Measurements from ENCODE around the gene GOLGA6L10. TPM values are rescaled to one million over a fixed set of nuclear protein-coding genes. Genes with fewer than 3 reads are reported as not detected.
"Not testable (repeated sequence)": the region's sequence is repeated elsewhere in the genome, so short reads cannot be mapped to it uniquely, and the experiment has no call there.

The GOLGA6L10 gene
- total RNA-seq, 1 donor, result 0.54 TPM

- DNase-seq (ENCODE audit: low read depth in 2 of 3, low spot score in 2 of 3), result not testable (repeated sequence)
Observed at GRCh38 chr15:82343851-82344250, 5.4 kb downstream of the GOLGA6L10 start.

GRCh38 chr15:82342632-82343374, 6.5 kb downstream of the GOLGA6L10 start:
- not testable (repeated sequence) for DNase-seq (ENCODE audit: low read depth in 2 of 3, low spot score in 2 of 3)

GRCh38 chr15:82338573-82338972, 10.7 kb downstream of the GOLGA6L10 start:
- not testable (repeated sequence) for DNase-seq (ENCODE audit: low read depth in 2 of 3, low spot score in 2 of 3)

- not testable (repeated sequence) for DNase-seq (ENCODE audit: low read depth in 2 of 3, low spot score in 2 of 3)
Observed at GRCh38 chr15:82338053-82338452, 11.2 kb downstream of the GOLGA6L10 start.

- not testable (repeated sequence) for DNase-seq (ENCODE audit: low read depth in 2 of 3, low spot score in 2 of 3)
Observed at GRCh38 chr15:82337051-82337450, 12.2 kb downstream of the GOLGA6L10 start.

GRCh38 chr15:82336180-82336647, 13.1 kb downstream of the GOLGA6L10 start:
- not testable (repeated sequence) for DNase-seq (ENCODE audit: low read depth in 2 of 3, low spot score in 2 of 3)

GRCh38 chr15:82335006-82335405, 14.3 kb downstream of the GOLGA6L10 start:
- not testable (repeated sequence) for DNase-seq (ENCODE audit: low read depth in 2 of 3, low spot score in 2 of 3)

- DNase-seq (ENCODE audit: low read depth in 2 of 3, low spot score in 2 of 3), result not testable (repeated sequence)
Observed at GRCh38 chr15:82334554-82334932, 14.7 kb downstream of the GOLGA6L10 start.

GRCh38 chr15:82333603-82334553, 15.4 kb downstream of the GOLGA6L10 start:
- DNase-seq (ENCODE audit: low read depth in 2 of 3, low spot score in 2 of 3), result peak in 1 of 3 donors; percentile 22

GRCh38 chr15:82332711-82333602, 16.3 kb downstream of the GOLGA6L10 start:
- DNase-seq (ENCODE audit: low read depth in 2 of 3, low spot score in 2 of 3), result peak in 1 of 3 donors; percentile 30

GRCh38 chr15:82331576-82332304, 17.5 kb downstream of the GOLGA6L10 start:
- not testable (repeated sequence) for DNase-seq (ENCODE audit: low read depth in 2 of 3, low spot score in 2 of 3)

- DNase-seq (ENCODE audit: low read depth in 2 of 3, low spot score in 2 of 3), result not testable (repeated sequence)
Observed at GRCh38 chr15:82330921-82331320, 18.4 kb downstream of the GOLGA6L10 start.

GRCh38 chr15:82329039-82329438, 20.2 kb downstream of the GOLGA6L10 start:
- not testable (repeated sequence) for DNase-seq (ENCODE audit: low read depth in 2 of 3, low spot score in 2 of 3)

- not testable (repeated sequence) for DNase-seq (ENCODE audit: low read depth in 2 of 3, low spot score in 2 of 3)
Observed at GRCh38 chr15:82327372-82327771, 21.9 kb downstream of the GOLGA6L10 start.

- DNase-seq (ENCODE audit: low read depth in 2 of 3, low spot score in 2 of 3), result not testable (repeated sequence)
Observed at GRCh38 chr15:82326896-82327295, 22.4 kb downstream of the GOLGA6L10 start.

GRCh38 chr15:82325646-82326045, 23.6 kb downstream of the GOLGA6L10 start:
- not testable (repeated sequence) for DNase-seq (ENCODE audit: low read depth in 2 of 3, low spot score in 2 of 3)

GRCh38 chr15:82324831-82325230, 24.4 kb downstream of the GOLGA6L10 start:
- not testable (repeated sequence) for DNase-seq (ENCODE audit: low read depth in 2 of 3, low spot score in 2 of 3)

- DNase-seq (ENCODE audit: low read depth in 2 of 3, low spot score in 2 of 3), result not testable (repeated sequence)
Observed at GRCh38 chr15:82322488-82322887, 26.8 kb downstream of the GOLGA6L10 start.

- not testable (repeated sequence) for DNase-seq (ENCODE audit: low read depth in 2 of 3, low spot score in 2 of 3)
Observed at GRCh38 chr15:82320861-82321260, 28.4 kb downstream of the GOLGA6L10 start.
